ENCODE data around the gene JAM3. TPM values are rescaled to one million over a fixed set of nuclear protein-coding genes. Genes with fewer than 3 reads are reported as not detected.

JAM3 gene
- total RNA-seq, 3 donors from 2014 or later (not counting 1 experiment from before 2014, with no cell fraction given) = 2.1 to 3.8 (median 2.4) TPM

- peaks cover 8% of the 10 kb centered on the region for H3K4me1 ChIP-seq (ENCODE audit: control insufficient read depth, insufficient read depth, low read length)
Observed at GRCh38 chr11:134055029-134055428, 13.8 kb upstream of the JAM3 start.

GRCh38 chr11:134060316-134060715 is 8.6 kb upstream of the JAM3 start:
- intact Hi-C loops (cut with micrococcal nuclease) = no loop called here
- H3K4me1 Mint-ChIP-seq = no peaks in the 10 kb centered on the region
- ATAC-seq (no peak), DNase-seq (no peak)
- H3K9me3 Mint-ChIP-seq = no peaks in the 10 kb centered on the region
- no peaks in the 10 kb centered on the region for H3K27me3 ChIP-seq (ENCODE audit: control insufficient read depth, insufficient read depth, low read length)
- 38% methylated on average over 3 of the region's 3 CpGs for WGBS (ENCODE audit: insufficient coverage)
- no peaks in the 10 kb centered on the region for H3K9me3 ChIP-seq (ENCODE audit: control insufficient read depth, insufficient read depth, low read length)
- H3K27me3 Mint-ChIP-seq (ENCODE audit: low read depth in 2 of 2) = peaks cover 25 to 26% of the 10 kb centered on the region in 2 donors
- H3K4me3 Mint-ChIP-seq = no peak overlapping the region
- TF ChIP-seq CTCF (IDR thresholded peaks at IDR 0.05) = no peak
- H3K36me3 ChIP-seq (ENCODE audit: control insufficient read depth, insufficient read depth, low read length) = no peaks in the 10 kb centered on the region
- H3K4me1 ChIP-seq (ENCODE audit: control insufficient read depth, insufficient read depth, low read length) = no peaks in the 10 kb centered on the region
- no peaks in the 10 kb centered on the region for H3K36me3 Mint-ChIP-seq
- no peak overlapping the region for H3K4me3 ChIP-seq (ENCODE audit: low read length)
- H3K27ac ChIP-seq (ENCODE audit: low read length) = no peak overlapping the region
- H3K27ac Mint-ChIP-seq = no peak overlapping the region

More at GRCh38 chr11:134055029-134055428, 13.8 kb upstream of the JAM3 start:
- Mint-ChIP-seq H3K9me3 (no peaks in the 10 kb centered on the region), H3K27me3 (ENCODE audit: low read depth in 2 of 2) (peaks cover 11 to 19% of the 10 kb centered on the region in 2 donors), H3K27ac (no peak overlapping the region), H3K36me3 (no peaks in the 10 kb centered on the region), H3K4me3 (no peak overlapping the region), H3K4me1 (no peaks in the 10 kb centered on the region)
- Histone ChIP-seq H3K27me3 (ENCODE audit: control insufficient read depth, insufficient read depth, low read length) (no peaks in the 10 kb centered on the region), H3K4me3 (ENCODE audit: low read length) (no peak overlapping the region), H3K9me3 (ENCODE audit: control insufficient read depth, insufficient read depth, low read length) (no peaks in the 10 kb centered on the region), H3K36me3 (ENCODE audit: control insufficient read depth, insufficient read depth, low read length) (no peaks in the 10 kb centered on the region), H3K27ac (ENCODE audit: low read length) (no peak overlapping the region)
- ATAC-seq (no peak), DNase-seq (no peak)
- 94% methylated on average over 9 of the region's 9 CpGs for WGBS (ENCODE audit: insufficient coverage)
- intact Hi-C loops (cut with micrococcal nuclease) = no loop called here
- no peak for TF ChIP-seq CTCF (IDR thresholded peaks at IDR 0.05)

- Histone ChIP-seq H3K27me3 (ENCODE audit: control insufficient read depth, insufficient read depth, low read length) (peaks cover 2% of the 10 kb centered on the region), H3K36me3 (ENCODE audit: control insufficient read depth, insufficient read depth, low read length) (no peaks in the 10 kb centered on the region), H3K9me3 (ENCODE audit: control insufficient read depth, insufficient read depth, low read length) (no peaks in the 10 kb centered on the region), H3K4me1 (ENCODE audit: control insufficient read depth, insufficient read depth, low read length) (no peaks in the 10 kb centered on the region), H3K4me3 (ENCODE audit: low read length) (no peak overlapping the region), H3K27ac (ENCODE audit: low read length) (no peak overlapping the region)
- DNase-seq (no peak), ATAC-seq (no peak)
- 80% methylated on average over 24 of the region's 24 CpGs for WGBS (ENCODE audit: insufficient coverage)
- no peaks in the 10 kb centered on the region for H3K9me3 Mint-ChIP-seq
- H3K36me3 Mint-ChIP-seq = no peaks in the 10 kb centered on the region
- peaks cover 36 to 37% of the 10 kb centered on the region in 2 donors for H3K27me3 Mint-ChIP-seq (ENCODE audit: low read depth in 2 of 2)
- no peaks in the 10 kb centered on the region for H3K4me1 Mint-ChIP-seq
- no peak for TF ChIP-seq CTCF (IDR thresholded peaks at IDR 0.05)
- H3K4me3 Mint-ChIP-seq = no peak overlapping the region
- no peak overlapping the region for H3K27ac Mint-ChIP-seq
- intact Hi-C loops (cut with micrococcal nuclease) = no loop called here
Observed at GRCh38 chr11:134062265-134063123, 6.4 kb upstream of the JAM3 start.
